WTC11 (cell line): ENCODE data around the gene SLC8A2. TPM values are rescaled to one million over a fixed set of nuclear protein-coding genes. Genes with fewer than 3 reads are reported as not detected.
A peak's percentile ranks its signal among the peaks of the same experiment; 100 is the strongest.

Experiments
- CBFB ChIP-seq: sonication (generic); formaldehyde crosslinking; IDR thresholded peaks from 2 replicates; pipeline ENCODE4 v1.8.1; 2022; ENCODE audit warnings: mild to moderate bottlenecking, low read depth, missing genetic modification reagents
- FOXJ3 ChIP-seq: sonication (generic); formaldehyde crosslinking; IDR thresholded peaks from 2 replicates; pipeline ENCODE4 v1.9.0; 2021; ENCODE audit warnings: missing genetic modification reagents, mild to moderate bottlenecking, borderline replicate concordance
- JUN ChIP-seq: sonication (generic); formaldehyde crosslinking; IDR thresholded peaks from 2 replicates; pipeline ENCODE4 v1.8.0; 2023; ENCODE audit warnings: mild to moderate bottlenecking, missing genetic modification reagents
- MXD4 ChIP-seq: fragments of 250-450 bp; sonication (Bioruptor Pico); IDR thresholded peaks from 2 replicates; pipeline ENCODE4 v1.8.0; 2021; ENCODE audit warnings: mild to moderate bottlenecking, moderate library complexity, borderline replicate concordance
- RORB ChIP-seq: fragments of 250-450 bp; sonication (Bioruptor Pico); IDR thresholded peaks from 2 replicates; pipeline ENCODE4 v1.9.0; 2021; ENCODE audit warnings: mild to moderate bottlenecking
- SMAD3 ChIP-seq: sonication (generic); formaldehyde crosslinking; IDR thresholded peaks from 2 replicates; pipeline ENCODE4 v1.8.0; 2022; ENCODE audit warnings: missing genetic modification reagents, mild to moderate bottlenecking, borderline replicate concordance
- SP1 ChIP-seq: sonication (generic); formaldehyde crosslinking; conservative IDR thresholded peaks from 2 replicates; pipeline ENCODE4 v1.8.1; 2022; ENCODE audit warnings: missing genetic modification reagents
- TCF7 ChIP-seq: sonication (generic); formaldehyde crosslinking; IDR thresholded peaks from 2 replicates; pipeline ENCODE4 v1.8.0; 2022; ENCODE audit warnings: mild to moderate bottlenecking, low read depth, missing genetic modification reagents, moderate library complexity
- TP53 ChIP-seq: sonication (generic); formaldehyde crosslinking; IDR thresholded peaks from 2 replicates; pipeline ENCODE4 v1.8.1; 2023; ENCODE audit warnings: mild to moderate bottlenecking, missing genetic modification reagents
- ZNF263 ChIP-seq: sonication (generic); formaldehyde crosslinking; IDR thresholded peaks from 2 replicates; pipeline ENCODE4 v1.8.1; 2022; ENCODE audit warnings: low read depth, mild to moderate bottlenecking, moderate library complexity, missing genetic modification reagents
- ZNF416 ChIP-seq: fragments of 250-450 bp; sonication (Bioruptor Pico); IDR thresholded peaks from 2 replicates; pipeline ENCODE4 v1.9.0; 2021; ENCODE audit warnings: mild to moderate bottlenecking, inconsistent platforms
- ZNF423 ChIP-seq: fragments of 250-450 bp; sonication (Bioruptor Pico); IDR thresholded peaks from 2 replicates; pipeline ENCODE4 v2.1.2; 2022; ENCODE audit warnings: mild to moderate bottlenecking, moderate library complexity
- total RNA-seq: library from RNA; stranded (reverse); gene quantifications from 3 replicates; pipeline ENCODE4 v1.2.3, GENCODE V29; 2021
- TF ChIP-seq, protein P1 (sequence below): sonication (generic); formaldehyde crosslinking; IDR thresholded peaks from 2 replicates; pipeline ENCODE4 v1.8.1; 2022; ENCODE audit warnings: missing genetic modification reagents, borderline replicate concordance
- TF ChIP-seq, protein P2 (sequence below): fragments of 250-450 bp; sonication (Bioruptor Pico); IDR thresholded peaks from 2 replicates; pipeline ENCODE4 v1.9.0; 2021; ENCODE audit warnings: mild to moderate bottlenecking
- TF ChIP-seq, protein P3 (sequence below): fragments of 250-450 bp; sonication (Bioruptor Pico); IDR thresholded peaks from 2 replicates; pipeline ENCODE4 v1.9.0; 2021; ENCODE audit warnings: mild to moderate bottlenecking, borderline replicate concordance
- TF ChIP-seq, protein P4 (sequence below): sonication (generic); formaldehyde crosslinking; IDR thresholded peaks from 2 replicates; pipeline ENCODE4 v1.8.0; 2023; ENCODE audit warnings: missing genetic modification reagents, mild to moderate bottlenecking, borderline replicate concordance
- TF ChIP-seq, protein P5 (sequence below): sonication (generic); formaldehyde crosslinking; IDR thresholded peaks from 2 replicates; pipeline ENCODE4 v1.8.0; 2022; ENCODE audit warnings: mild to moderate bottlenecking, missing genetic modification reagents
- TF ChIP-seq, protein P6 (sequence below): fragments of 250-450 bp; sonication (Bioruptor Pico); IDR thresholded peaks from 2 replicates; pipeline ENCODE4 v1.9.0; 2021; ENCODE audit warnings: mild to moderate bottlenecking
- TF ChIP-seq, protein P7 (sequence below): fragments of 250-450 bp; sonication (Bioruptor Pico); IDR thresholded peaks from 2 replicates; pipeline ENCODE4 v2.1.2; 2022; ENCODE audit warnings: mild to moderate bottlenecking, moderate library complexity

The SLC8A2 gene
- total RNA-seq, 1 experiment from 2014 or later = 6.5 TPM

DNA sequence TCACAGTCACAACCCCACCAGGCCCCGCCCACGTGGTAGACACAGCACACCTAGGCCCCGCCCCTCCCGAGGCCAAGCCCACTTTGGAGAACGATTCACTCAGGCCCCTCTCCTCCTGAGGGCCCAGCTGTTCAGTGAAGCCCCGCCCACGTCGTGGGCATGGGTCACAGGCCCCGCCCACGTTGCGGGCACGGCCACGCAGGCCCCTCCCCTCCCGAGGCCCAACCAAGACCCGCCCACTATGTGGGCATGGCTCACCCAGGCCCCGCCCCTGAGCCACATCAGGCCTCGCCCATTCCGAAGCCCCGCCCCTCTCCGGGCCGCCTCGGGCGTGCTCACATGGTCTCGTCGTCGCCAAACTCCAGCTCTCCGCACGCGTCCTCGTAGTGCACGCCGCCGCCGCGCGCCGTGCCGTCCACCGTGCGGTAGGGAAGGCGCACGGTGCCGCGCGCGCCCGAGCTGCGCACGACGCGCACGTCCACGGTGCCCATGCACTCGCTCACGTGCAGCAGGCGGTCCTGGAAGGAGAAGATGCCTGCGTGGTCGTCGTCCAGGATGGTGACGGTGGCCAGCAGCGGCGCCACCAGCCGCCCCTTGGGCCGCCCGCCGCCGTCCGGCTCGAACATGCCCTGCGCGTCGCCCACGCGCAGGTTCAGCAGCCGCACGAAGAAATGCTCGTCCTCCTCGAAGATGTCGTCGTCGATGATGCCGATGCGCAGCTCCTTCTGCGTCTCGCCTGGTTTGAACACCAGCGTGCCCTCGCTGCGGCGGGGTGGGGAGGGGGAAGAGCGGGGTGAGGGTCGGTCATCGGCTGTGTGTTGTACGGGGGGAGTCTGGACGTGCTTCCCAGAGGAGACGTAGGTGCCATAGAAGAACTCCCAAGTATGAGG, 24.0 kb downstream of the SLC8A2 start (continued):
- TF ChIP-seq ZNF416 (CRISPR knock-in tag) (peak; percentile 78; the same call in 1 of the 2 replicates), SP1 (no peak; the same call in none of the 2 replicates), SMAD3 (CRISPR knock-in tag) (peak; percentile 99), TP53 (peak; percentile 99), CBFB (CRISPR knock-in tag) (peak; percentile 97), TCF7 (peak; percentile 97), ZNF263 (CRISPR knock-in tag) (peak; percentile 81; the same call in 1 of the 2 replicates), FOXJ3 (CRISPR knock-in tag) (no peak), ZNF423 (no peak), RORB (CRISPR knock-in tag) (no peak), JUN (CRISPR knock-in tag) (peak; percentile 99), MXD4 (CRISPR knock-in tag) (no peak)
- TF ChIP-seq, protein P1, sequence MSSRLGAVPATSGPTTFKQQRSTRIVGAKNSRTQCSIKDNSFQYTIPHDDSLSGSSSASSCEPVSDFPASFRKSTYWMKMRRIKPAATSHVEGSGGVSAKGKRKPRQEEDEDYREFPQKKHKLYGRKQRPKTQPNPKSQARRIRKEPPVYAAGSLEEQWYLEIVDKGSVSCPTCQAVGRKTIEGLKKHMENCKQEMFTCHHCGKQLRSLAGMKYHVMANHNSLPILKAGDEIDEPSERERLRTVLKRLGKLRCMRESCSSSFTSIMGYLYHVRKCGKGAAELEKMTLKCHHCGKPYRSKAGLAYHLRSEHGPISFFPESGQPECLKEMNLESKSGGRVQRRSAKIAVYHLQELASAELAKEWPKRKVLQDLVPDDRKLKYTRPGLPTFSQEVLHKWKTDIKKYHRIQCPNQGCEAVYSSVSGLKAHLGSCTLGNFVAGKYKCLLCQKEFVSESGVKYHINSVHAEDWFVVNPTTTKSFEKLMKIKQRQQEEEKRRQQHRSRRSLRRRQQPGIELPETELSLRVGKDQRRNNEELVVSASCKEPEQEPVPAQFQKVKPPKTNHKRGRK = 0 out of 2 replicates have a peak, but pooled peaks have one; percentile 76
- TF ChIP-seq, protein P2, sequence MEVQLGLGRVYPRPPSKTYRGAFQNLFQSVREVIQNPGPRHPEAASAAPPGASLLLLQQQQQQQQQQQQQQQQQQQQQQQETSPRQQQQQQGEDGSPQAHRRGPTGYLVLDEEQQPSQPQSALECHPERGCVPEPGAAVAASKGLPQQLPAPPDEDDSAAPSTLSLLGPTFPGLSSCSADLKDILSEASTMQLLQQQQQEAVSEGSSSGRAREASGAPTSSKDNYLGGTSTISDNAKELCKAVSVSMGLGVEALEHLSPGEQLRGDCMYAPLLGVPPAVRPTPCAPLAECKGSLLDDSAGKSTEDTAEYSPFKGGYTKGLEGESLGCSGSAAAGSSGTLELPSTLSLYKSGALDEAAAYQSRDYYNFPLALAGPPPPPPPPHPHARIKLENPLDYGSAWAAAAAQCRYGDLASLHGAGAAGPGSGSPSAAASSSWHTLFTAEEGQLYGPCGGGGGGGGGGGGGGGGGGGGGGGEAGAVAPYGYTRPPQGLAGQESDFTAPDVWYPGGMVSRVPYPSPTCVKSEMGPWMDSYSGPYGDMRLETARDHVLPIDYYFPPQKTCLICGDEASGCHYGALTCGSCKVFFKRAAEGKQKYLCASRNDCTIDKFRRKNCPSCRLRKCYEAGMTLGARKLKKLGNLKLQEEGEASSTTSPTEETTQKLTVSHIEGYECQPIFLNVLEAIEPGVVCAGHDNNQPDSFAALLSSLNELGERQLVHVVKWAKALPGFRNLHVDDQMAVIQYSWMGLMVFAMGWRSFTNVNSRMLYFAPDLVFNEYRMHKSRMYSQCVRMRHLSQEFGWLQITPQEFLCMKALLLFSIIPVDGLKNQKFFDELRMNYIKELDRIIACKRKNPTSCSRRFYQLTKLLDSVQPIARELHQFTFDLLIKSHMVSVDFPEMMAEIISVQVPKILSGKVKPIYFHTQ (CRISPR knock-in tag) = no peak
- TF ChIP-seq, protein P3, sequence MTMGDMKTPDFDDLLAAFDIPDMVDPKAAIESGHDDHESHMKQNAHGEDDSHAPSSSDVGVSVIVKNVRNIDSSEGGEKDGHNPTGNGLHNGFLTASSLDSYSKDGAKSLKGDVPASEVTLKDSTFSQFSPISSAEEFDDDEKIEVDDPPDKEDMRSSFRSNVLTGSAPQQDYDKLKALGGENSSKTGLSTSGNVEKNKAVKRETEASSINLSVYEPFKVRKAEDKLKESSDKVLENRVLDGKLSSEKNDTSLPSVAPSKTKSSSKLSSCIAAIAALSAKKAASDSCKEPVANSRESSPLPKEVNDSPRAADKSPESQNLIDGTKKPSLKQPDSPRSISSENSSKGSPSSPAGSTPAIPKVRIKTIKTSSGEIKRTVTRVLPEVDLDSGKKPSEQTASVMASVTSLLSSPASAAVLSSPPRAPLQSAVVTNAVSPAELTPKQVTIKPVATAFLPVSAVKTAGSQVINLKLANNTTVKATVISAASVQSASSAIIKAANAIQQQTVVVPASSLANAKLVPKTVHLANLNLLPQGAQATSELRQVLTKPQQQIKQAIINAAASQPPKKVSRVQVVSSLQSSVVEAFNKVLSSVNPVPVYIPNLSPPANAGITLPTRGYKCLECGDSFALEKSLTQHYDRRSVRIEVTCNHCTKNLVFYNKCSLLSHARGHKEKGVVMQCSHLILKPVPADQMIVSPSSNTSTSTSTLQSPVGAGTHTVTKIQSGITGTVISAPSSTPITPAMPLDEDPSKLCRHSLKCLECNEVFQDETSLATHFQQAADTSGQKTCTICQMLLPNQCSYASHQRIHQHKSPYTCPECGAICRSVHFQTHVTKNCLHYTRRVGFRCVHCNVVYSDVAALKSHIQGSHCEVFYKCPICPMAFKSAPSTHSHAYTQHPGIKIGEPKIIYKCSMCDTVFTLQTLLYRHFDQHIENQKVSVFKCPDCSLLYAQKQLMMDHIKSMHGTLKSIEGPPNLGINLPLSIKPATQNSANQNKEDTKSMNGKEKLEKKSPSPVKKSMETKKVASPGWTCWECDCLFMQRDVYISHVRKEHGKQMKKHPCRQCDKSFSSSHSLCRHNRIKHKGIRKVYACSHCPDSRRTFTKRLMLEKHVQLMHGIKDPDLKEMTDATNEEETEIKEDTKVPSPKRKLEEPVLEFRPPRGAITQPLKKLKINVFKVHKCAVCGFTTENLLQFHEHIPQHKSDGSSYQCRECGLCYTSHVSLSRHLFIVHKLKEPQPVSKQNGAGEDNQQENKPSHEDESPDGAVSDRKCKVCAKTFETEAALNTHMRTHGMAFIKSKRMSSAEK (CRISPR knock-in tag) = no peak
- TF ChIP-seq, protein P4, sequence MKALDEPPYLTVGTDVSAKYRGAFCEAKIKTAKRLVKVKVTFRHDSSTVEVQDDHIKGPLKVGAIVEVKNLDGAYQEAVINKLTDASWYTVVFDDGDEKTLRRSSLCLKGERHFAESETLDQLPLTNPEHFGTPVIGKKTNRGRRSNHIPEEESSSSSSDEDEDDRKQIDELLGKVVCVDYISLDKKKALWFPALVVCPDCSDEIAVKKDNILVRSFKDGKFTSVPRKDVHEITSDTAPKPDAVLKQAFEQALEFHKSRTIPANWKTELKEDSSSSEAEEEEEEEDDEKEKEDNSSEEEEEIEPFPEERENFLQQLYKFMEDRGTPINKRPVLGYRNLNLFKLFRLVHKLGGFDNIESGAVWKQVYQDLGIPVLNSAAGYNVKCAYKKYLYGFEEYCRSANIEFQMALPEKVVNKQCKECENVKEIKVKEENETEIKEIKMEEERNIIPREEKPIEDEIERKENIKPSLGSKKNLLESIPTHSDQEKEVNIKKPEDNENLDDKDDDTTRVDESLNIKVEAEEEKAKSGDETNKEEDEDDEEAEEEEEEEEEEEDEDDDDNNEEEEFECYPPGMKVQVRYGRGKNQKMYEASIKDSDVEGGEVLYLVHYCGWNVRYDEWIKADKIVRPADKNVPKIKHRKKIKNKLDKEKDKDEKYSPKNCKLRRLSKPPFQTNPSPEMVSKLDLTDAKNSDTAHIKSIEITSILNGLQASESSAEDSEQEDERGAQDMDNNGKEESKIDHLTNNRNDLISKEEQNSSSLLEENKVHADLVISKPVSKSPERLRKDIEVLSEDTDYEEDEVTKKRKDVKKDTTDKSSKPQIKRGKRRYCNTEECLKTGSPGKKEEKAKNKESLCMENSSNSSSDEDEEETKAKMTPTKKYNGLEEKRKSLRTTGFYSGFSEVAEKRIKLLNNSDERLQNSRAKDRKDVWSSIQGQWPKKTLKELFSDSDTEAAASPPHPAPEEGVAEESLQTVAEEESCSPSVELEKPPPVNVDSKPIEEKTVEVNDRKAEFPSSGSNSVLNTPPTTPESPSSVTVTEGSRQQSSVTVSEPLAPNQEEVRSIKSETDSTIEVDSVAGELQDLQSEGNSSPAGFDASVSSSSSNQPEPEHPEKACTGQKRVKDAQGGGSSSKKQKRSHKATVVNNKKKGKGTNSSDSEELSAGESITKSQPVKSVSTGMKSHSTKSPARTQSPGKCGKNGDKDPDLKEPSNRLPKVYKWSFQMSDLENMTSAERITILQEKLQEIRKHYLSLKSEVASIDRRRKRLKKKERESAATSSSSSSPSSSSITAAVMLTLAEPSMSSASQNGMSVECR (CRISPR knock-in tag) = peak; percentile 99
- TF ChIP-seq, protein P5, sequence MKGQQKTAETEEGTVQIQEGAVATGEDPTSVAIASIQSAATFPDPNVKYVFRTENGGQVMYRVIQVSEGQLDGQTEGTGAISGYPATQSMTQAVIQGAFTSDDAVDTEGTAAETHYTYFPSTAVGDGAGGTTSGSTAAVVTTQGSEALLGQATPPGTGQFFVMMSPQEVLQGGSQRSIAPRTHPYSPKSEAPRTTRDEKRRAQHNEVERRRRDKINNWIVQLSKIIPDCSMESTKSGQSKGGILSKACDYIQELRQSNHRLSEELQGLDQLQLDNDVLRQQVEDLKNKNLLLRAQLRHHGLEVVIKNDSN = peak; percentile 88
- TF ChIP-seq, protein P6, sequence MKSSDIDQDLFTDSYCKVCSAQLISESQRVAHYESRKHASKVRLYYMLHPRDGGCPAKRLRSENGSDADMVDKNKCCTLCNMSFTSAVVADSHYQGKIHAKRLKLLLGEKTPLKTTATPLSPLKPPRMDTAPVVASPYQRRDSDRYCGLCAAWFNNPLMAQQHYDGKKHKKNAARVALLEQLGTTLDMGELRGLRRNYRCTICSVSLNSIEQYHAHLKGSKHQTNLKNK (CRISPR knock-in tag) = no peak
- TF ChIP-seq, protein P7, sequence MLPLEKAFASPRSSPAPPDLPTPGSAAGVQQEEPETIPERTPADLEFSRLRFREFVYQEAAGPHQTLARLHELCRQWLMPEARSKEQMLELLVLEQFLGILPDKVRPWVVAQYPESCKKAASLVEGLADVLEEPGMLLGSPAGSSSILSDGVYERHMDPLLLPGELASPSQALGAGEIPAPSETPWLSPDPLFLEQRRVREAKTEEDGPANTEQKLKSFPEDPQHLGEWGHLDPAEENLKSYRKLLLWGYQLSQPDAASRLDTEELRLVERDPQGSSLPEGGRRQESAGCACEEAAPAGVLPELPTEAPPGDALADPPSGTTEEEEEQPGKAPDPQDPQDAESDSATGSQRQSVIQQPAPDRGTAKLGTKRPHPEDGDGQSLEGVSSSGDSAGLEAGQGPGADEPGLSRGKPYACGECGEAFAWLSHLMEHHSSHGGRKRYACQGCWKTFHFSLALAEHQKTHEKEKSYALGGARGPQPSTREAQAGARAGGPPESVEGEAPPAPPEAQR (CRISPR knock-in tag) = no peak
